H1 (cell line): ENCODE measurements around the gene RANBP9. TPM values are rescaled to one million over a fixed set of nuclear protein-coding genes. Genes with fewer than 3 reads are reported as not detected.

Experiments used
- FOSL1 ChIP-seq: IDR thresholded peaks from 2 replicates; pipeline ENCODE4 v1.6.1; 2011; ENCODE audit warnings: mild to moderate bottlenecking, low read depth, low read length, moderate library complexity; ENCODE audit not compliant: insufficient read depth
- GTF2F1 ChIP-seq: IDR thresholded peaks from 2 replicates; pipeline ENCODE4 v1.6.1; 2012; ENCODE audit warnings: low read depth, low read length, improper control_type of control experiment, borderline replicate concordance
- SIN3A ChIP-seq, 2 experiments: IDR thresholded peaks in 1 of 2; conservative IDR thresholded peaks in 1 of 2; 2 replicates each; pipeline ENCODE4 v1.6.1; 2011 to 2012; ENCODE audit warnings: low read length in 2 of 2, improper control_type of control experiment in 1 of 2, low read depth in 1 of 2, mild to moderate bottlenecking in 1 of 2
- polyA plus RNA-seq, 7 experiments: library from polyadenylated mRNA; depleted of rRNA in 3 of 7; stranded (reverse) in 5 of 7; unstranded in 2 of 7; fragments of >200 nt in 5 of 7; fragments of 200-250 nt in 2 of 7; gene quantifications; 1 replicate in 5 of 7; 2 replicates in 1 of 7; 4 replicates in 1 of 7; pipeline versions ENCODE4 v1.2.1 to v1.2.3, GENCODE V29; 2011 to 2013; ENCODE audit warnings: missing spikeins in 2 of 7, mixed read lengths in 2 of 7
- total RNA-seq: library from RNA; stranded (reverse); fragmentation: NEBNext Ultra II Directional; extraction: Animal tissue kit (Norgen Biotek cat#: 25700); gene quantifications from 2 replicates; pipeline ENCODE4 v1.2.1, GENCODE V29; 2021

The RANBP9 gene
- total and polyA plus RNA-seq, 2 of the 8 experiments (the other 6 are each of a cell fraction or from before 2014, with no cell fraction given), result 13.0 to 36.7 TPM

DNA sequence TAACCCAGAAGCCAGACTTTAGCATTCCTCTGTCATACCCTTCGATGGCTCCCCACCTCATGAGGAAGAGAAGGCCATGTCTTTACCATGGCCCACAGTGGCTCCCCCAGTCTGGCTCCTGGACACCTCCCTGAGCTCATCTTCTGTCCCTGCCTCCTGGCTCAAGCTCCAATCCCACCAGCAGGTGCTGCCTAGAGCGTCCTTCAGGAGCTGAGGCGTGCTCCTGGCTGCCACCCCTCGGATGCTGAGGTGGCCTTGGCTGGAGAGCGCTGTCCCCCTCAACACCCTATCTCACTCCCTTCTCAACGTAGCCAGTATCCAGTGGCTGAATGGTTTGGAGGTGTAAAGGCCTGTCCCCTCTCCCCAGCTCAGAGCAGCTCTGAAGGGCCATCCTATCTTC, 47.4 kb upstream of the RANBP9 start (continued):
- TF ChIP-seq FOSL1 (no peak), GTF2F1 (no peak), SIN3A (conservative IDR thresholded peaks at IDR 0.05 in 1 of 2, IDR thresholded peaks at IDR 0.05 in 1 of 2; ENCODE audit: low read depth in 1 of 2, low read length in 2 of 2) (no peak)
- TF ChIP-seq, all 59 proteins: peak for 0
